ENCODE data around the gene DNAAF3.
A peak's percentile ranks its signal among the peaks of the same experiment; 100 is the strongest.

DNAAF3 gene

GRCh38 chr19:55176076-55176475 is 9.7 kb upstream of the DNAAF3 start:
- H3K27ac ChIP-seq (ENCODE audit: poor library complexity, severe bottlenecking): no peak overlapping the region
- no peak overlapping the region for H3K4me3 ChIP-seq (ENCODE audit: severe bottlenecking)
- TF ChIP-seq CTCF (IDR thresholded peaks at IDR 0.05; ENCODE audit: poor library complexity, severe bottlenecking): no peak
- ATAC-seq (ENCODE audit: low read depth) (no peak), DNase-seq (ENCODE audit: low spot score) (no peak)
- no peaks in the 10 kb centered on the region for H3K36me3 ChIP-seq (ENCODE audit: low read depth)
- H3K27me3 ChIP-seq (ENCODE audit: insufficient read depth, poor library complexity, severe bottlenecking): peaks cover 3% of the 10 kb centered on the region
- no peaks in the 10 kb centered on the region for H3K9me3 ChIP-seq (ENCODE audit: severe bottlenecking)
- peaks cover 2% of the 10 kb centered on the region for H3K4me1 ChIP-seq (ENCODE audit: insufficient read depth, poor library complexity, severe bottlenecking)

- TF ChIP-seq CTCF (IDR thresholded peaks at IDR 0.05; ENCODE audit: poor library complexity, severe bottlenecking): no peak
- peaks cover 3% of the 10 kb centered on the region for H3K27me3 ChIP-seq (ENCODE audit: insufficient read depth, poor library complexity, severe bottlenecking)
- DNase-seq (ENCODE audit: low spot score): no peak
- no peak overlapping the region for H3K27ac ChIP-seq (ENCODE audit: poor library complexity, severe bottlenecking)
- ATAC-seq (ENCODE audit: low read depth): no peak
- no peaks in the 10 kb centered on the region for H3K9me3 ChIP-seq (ENCODE audit: severe bottlenecking)
- H3K4me1 ChIP-seq (ENCODE audit: insufficient read depth, poor library complexity, severe bottlenecking): peaks cover 2% of the 10 kb centered on the region
- no peak overlapping the region for H3K4me3 ChIP-seq (ENCODE audit: severe bottlenecking)
- no peaks in the 10 kb centered on the region for H3K36me3 ChIP-seq (ENCODE audit: low read depth)
Observed at GRCh38 chr19:55175117-55175867, 8.9 kb upstream of the DNAAF3 start.

- peaks cover 1% of the 10 kb centered on the region for H3K27me3 ChIP-seq (ENCODE audit: insufficient read depth, poor library complexity, severe bottlenecking)
- no peak overlapping the region for H3K27ac ChIP-seq (ENCODE audit: poor library complexity, severe bottlenecking)
- no peak overlapping the region for H3K4me3 ChIP-seq (ENCODE audit: severe bottlenecking)
- no peak for TF ChIP-seq CTCF (IDR thresholded peaks at IDR 0.05; ENCODE audit: poor library complexity, severe bottlenecking)
- H3K9me3 ChIP-seq (ENCODE audit: severe bottlenecking): no peaks in the 10 kb centered on the region
- no peaks in the 10 kb centered on the region for H3K36me3 ChIP-seq (ENCODE audit: low read depth)
- DNase-seq (ENCODE audit: low spot score) (no peak), ATAC-seq (ENCODE audit: low read depth) (no peak)
- peaks cover 2% of the 10 kb centered on the region for H3K4me1 ChIP-seq (ENCODE audit: insufficient read depth, poor library complexity, severe bottlenecking)
Observed at GRCh38 chr19:55174425-55175116, 8.2 kb upstream of the DNAAF3 start.

GRCh38 chr19:55173714-55174409 is 7.4 kb upstream of the DNAAF3 start:
- Histone ChIP-seq H3K27ac (ENCODE audit: poor library complexity, severe bottlenecking) (peak overlapping the region; percentile 78), H3K4me1 (ENCODE audit: insufficient read depth, poor library complexity, severe bottlenecking) (peaks cover 2% of the 10 kb centered on the region), H3K4me3 (ENCODE audit: severe bottlenecking) (peak overlapping the region; percentile 39), H3K9me3 (ENCODE audit: severe bottlenecking) (no peaks in the 10 kb centered on the region), H3K36me3 (ENCODE audit: low read depth) (no peaks in the 10 kb centered on the region), H3K27me3 (ENCODE audit: insufficient read depth, poor library complexity, severe bottlenecking) (no peaks in the 10 kb centered on the region)
- TF ChIP-seq CTCF (IDR thresholded peaks at IDR 0.05; ENCODE audit: poor library complexity, severe bottlenecking): no peak
- DNase-seq (ENCODE audit: low spot score) (peak; percentile 89), ATAC-seq (ENCODE audit: low read depth) (peak; percentile 78)
